Brain microvascular endothelial cell (primary cell): Measurements from ENCODE around the gene VSIG4.

Source experiments
- DNase-seq: peaks from one replicate; pipeline ENCODE4 v3.0.0-alpha.2; 2020
- H3K27ac ChIP-seq: fragments of 250-450 bp; sonication (Bioruptor Pico); 2 replicates; pipeline ENCODE4 v1.5.1; 2020; ENCODE audit warnings: mild to moderate bottlenecking, moderate library complexity
- H3K27me3 ChIP-seq: fragments of 250-450 bp; sonication (Bioruptor Pico); replicated peaks from 2 replicates; pipeline ENCODE4 v1.5.1; 2020; ENCODE audit warnings: mild to moderate bottlenecking
- H3K36me3 ChIP-seq: fragments of 250-450 bp; sonication (Bioruptor Pico); replicated peaks from 2 replicates; pipeline ENCODE4 v1.5.1; 2020; ENCODE audit warnings: mild to moderate bottlenecking
- H3K4me3 ChIP-seq: 2 replicates; pipeline ENCODE4 v1.5.1; 2011; ENCODE audit warnings: low read depth, mild to moderate bottlenecking, control low read depth, low read length, moderate library complexity
- in situ Hi-C: cut with HindIII; loops from 2 replicates; pipeline ENCODE4 v1.10.0; 2017; ENCODE audit warnings: low sequenced_read_pairs, low pct_ligation_motif_present
- TF ChIP-seq, protein P1 (sequence below): IDR thresholded peaks from 2 replicates; pipeline ENCODE4 v1.5.1; 2011; ENCODE audit warnings: low read depth, mild to moderate bottlenecking, moderate library complexity, low read length, control low read depth, inconsistent platforms; ENCODE audit errors: missing control alignments

VSIG4 gene

DNA sequence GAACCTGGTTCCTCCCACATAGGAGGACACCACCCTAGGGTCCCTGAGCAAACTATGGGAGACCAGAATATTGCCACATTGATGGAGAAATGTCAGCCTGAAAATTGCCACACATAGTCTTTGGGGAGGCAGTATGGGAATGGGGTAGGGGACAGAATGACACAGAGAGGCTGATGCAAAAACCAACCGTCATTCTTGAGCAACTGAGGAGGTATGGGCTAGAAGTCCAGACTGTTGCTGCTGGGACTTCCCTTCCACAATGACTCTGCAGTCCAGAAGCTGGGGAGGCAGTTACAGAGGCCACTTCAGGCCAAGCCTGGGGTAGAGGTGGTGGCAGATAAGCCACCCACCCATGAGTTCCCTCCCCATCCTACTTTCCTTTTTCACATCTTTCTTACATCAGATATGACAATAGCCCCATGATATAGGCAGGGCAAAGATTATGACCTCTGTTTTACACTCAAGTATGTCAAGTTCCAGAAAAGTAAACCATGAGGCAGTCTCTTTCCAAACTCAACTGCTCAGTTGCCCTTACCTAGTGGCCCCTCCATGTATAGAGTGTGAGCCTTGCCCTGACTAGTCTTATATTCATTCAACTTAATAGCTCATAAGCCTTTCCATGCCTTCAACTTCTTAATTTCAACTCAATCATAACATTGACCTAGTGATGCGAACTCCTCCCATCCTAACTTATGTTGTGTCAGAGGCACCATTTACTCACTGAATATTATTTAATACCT lies 41.7 kb downstream of the VSIG4 start:
- H3K27me3 ChIP-seq, result no peaks in the 10 kb centered on the region
- no peak overlapping the region for H3K4me3 ChIP-seq
- no peaks in the 10 kb centered on the region for H3K36me3 ChIP-seq
- in situ Hi-C loops, result no loop called here
- TF ChIP-seq, protein P1, sequence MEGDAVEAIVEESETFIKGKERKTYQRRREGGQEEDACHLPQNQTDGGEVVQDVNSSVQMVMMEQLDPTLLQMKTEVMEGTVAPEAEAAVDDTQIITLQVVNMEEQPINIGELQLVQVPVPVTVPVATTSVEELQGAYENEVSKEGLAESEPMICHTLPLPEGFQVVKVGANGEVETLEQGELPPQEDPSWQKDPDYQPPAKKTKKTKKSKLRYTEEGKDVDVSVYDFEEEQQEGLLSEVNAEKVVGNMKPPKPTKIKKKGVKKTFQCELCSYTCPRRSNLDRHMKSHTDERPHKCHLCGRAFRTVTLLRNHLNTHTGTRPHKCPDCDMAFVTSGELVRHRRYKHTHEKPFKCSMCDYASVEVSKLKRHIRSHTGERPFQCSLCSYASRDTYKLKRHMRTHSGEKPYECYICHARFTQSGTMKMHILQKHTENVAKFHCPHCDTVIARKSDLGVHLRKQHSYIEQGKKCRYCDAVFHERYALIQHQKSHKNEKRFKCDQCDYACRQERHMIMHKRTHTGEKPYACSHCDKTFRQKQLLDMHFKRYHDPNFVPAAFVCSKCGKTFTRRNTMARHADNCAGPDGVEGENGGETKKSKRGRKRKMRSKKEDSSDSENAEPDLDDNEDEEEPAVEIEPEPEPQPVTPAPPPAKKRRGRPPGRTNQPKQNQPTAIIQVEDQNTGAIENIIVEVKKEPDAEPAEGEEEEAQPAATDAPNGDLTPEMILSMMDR, result no peak
- no peak for DNase-seq
- H3K27ac ChIP-seq, result no peak overlapping the region

DNA sequence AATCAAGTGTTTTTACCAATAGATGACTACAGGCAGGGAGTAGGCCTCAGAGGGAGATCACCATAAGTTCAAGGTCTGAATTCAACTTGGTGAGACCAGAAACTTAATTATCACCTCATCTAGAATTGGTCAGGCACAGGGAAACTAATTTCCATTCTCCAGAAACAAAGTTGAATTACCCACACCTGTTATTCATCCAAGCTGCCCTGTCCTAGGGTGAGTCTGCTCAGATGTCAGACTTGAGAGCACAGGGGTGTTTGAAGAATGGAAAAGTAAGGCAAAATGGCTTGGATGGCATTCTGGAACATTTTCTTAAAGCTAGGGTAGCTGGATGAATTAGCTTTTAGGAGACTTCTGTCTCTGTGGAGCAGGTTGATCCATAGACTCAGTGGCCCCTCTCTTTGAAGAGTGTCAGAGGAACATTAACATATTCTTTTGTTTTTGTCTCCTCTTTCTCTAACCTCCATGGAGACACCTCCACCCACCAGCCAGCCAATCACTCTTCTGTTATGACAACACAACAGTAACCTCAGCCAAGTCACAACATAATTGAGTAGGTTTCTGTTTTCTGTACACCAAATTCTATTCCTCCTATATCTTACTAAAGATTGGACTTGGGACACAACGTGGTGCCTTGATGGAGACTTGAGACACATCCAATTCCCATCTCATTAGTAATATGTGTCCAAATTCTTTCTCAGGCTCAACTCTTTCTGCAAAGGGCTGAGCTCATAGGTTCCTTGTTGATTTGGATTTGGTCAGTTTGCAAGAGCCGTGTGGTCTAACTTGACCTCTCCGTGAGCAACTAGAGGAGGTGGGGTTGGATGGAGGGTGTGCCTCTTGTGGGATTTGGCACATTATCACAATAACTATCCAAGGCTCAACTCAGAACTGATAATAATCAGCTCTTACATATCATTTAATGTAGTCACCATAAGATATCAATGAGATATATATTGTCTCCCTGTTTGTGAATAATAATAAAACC lies 45.1 kb downstream of the VSIG4 start:
- in situ Hi-C loops, result no loop called here
- TF ChIP-seq, protein P1, result no peak
- no peak overlapping the region for H3K27ac ChIP-seq
- no peak overlapping the region for H3K4me3 ChIP-seq
- DNase-seq, result no peak
- no peaks in the 10 kb centered on the region for H3K36me3 ChIP-seq
- no peaks in the 10 kb centered on the region for H3K27me3 ChIP-seq

DNA sequence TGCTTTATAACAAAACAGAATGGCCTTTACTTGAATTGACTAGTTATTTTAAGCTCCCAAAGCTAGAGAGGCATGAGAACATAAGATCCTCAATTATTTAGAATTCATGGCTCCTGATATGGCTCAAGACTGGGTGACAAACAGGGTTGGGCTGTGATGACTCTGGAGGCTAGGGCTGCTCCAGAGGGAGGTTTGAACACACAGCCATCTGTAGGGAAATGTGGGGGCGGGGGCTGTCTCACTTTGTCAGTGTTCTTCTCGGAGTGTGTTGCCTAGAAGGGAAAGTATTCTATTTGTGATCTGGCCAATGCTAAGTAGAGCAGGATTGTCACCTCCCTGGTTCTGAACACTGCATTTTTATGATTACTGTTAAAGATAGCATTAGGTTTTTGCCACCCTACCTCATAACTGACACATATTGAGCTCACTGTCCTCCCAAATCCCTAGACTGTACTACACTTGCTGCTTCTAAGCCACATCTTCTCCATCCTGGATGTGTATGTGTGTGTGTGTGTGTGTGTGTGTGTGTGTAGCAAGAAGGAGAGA lies 45.9 kb downstream of the VSIG4 start:
- no peak for DNase-seq

DNA sequence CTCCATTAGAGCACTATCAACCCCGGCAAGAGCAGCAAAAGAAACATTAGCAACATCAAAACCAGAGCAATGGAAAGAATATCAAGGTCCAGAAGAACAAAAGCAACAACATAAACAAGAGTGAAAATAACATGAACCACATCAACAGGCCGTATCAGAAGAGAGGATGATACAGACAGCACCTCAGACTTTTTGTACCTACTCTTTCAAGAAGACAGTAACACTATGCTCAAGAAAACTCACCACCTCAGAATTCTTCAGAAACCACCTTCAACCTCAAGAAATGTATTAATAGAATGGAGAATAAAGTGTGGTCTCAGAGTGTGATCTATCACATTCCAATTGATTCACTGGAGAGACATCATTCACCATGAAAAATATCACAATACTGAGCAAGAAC lies 46.5 kb downstream of the VSIG4 start:
- DNase-seq, result no peak
- Histone ChIP-seq H3K27me3 (no peaks in the 10 kb centered on the region), H3K27ac (no peak overlapping the region), H3K36me3 (no peaks in the 10 kb centered on the region), H3K4me3 (no peak overlapping the region)
- in situ Hi-C loops, result no loop called here
- TF ChIP-seq, protein P1, result no peak

More for the DNA sequence above, 45.9 kb downstream of the VSIG4 start:
- Histone ChIP-seq H3K4me3 (no peak overlapping the region), H3K27ac (no peak overlapping the region), H3K27me3 (no peaks in the 10 kb centered on the region), H3K36me3 (no peaks in the 10 kb centered on the region)
- TF ChIP-seq, protein P1, result no peak
- in situ Hi-C loops, result no loop called here

DNA sequence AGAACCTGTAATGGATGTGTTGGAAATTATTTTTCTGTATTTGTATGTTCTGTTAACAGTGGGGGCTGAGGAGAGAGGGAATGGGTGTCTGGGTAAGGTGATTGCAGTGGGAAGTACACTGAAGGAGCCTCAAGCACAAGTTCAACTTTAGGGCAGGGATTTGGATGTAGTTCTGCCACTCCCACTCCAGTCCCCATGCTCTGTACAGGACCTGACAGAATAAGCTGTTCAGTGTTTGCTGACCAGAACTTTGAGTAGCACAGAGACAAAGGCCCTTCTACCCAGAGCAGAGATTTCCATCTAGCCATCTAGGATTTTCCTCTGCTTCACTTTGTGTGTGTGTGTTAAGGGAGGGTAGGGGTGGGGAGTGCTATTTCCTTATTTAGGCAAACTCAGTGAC lies 49.2 kb downstream of the VSIG4 start:
- in situ Hi-C loops, result no loop called here
- DNase-seq, result no peak
- TF ChIP-seq, protein P1, result no peak
- Histone ChIP-seq H3K27ac (no peak overlapping the region), H3K27me3 (no peaks in the 10 kb centered on the region), H3K4me3 (no peak overlapping the region), H3K36me3 (no peaks in the 10 kb centered on the region)
